ENCODE measurements around the gene PRSS3. TPM values are rescaled to one million over a fixed set of nuclear protein-coding genes. Genes with fewer than 3 reads are reported as not detected.
"Not testable (repeated sequence)": the region's sequence is repeated elsewhere in the genome, so short reads cannot be mapped to it uniquely, and the experiment has no call there.

PRSS3 gene
- total RNA-seq, 1 donor from 2014 or later, result 7.6 TPM

- Histone ChIP-seq H3K4me1 (no peaks in the 10 kb centered on the region), H3K4me3 (no peak overlapping the region), H3K36me3 (no peaks in the 10 kb centered on the region), H3K27me3 (no peaks in the 10 kb centered on the region), H3K27ac (no peak overlapping the region), H3K9me3 (no peaks in the 10 kb centered on the region)
- intact Hi-C loops (cut with DNase I), result no loop called here
- TF ChIP-seq POLR2AphosphoS5 (IDR thresholded peaks at IDR 0.05; ENCODE audit: insufficient read depth in 1 of 2, low read depth in 1 of 2), result no peak
- no peak for TF ChIP-seq CTCF (IDR thresholded peaks at IDR 0.05)
- TF ChIP-seq POLR2A (IDR thresholded peaks at IDR 0.05), result no peak
- no peak for DNase-seq (ENCODE audit: extremely low spot score in 2 of 2)
Measured at GRCh38 chr9:33787839-33788238, 7.5 kb upstream of the PRSS3 start.

- H3K27me3 ChIP-seq; H3K4me1 ChIP-seq; H3K27ac ChIP-seq; H3K4me3 ChIP-seq; H3K9me3 ChIP-seq; H3K36me3 ChIP-seq; intact Hi-C loops (cut with DNase I); DNase-seq (ENCODE audit: extremely low spot score in 2 of 2): not testable (repeated sequence)
Measured at GRCh38 chr9:33789429-33789828, 5.9 kb upstream of the PRSS3 start.

GRCh38 chr9:33791117-33791516 is 4.2 kb upstream of the PRSS3 start:
- no peak for TF ChIP-seq CTCF (IDR thresholded peaks at IDR 0.05)
- no peaks in the 10 kb centered on the region for H3K27me3 ChIP-seq
- DNase-seq (ENCODE audit: extremely low spot score in 2 of 2), result no peak

GRCh38 chr9:33793496-33793895 is 1.9 kb upstream of the PRSS3 start:
- H3K27ac ChIP-seq; DNase-seq (ENCODE audit: extremely low spot score in 2 of 2); H3K4me1 ChIP-seq; H3K4me3 ChIP-seq; H3K36me3 ChIP-seq; intact Hi-C loops (cut with DNase I); H3K27me3 ChIP-seq; H3K9me3 ChIP-seq: not testable (repeated sequence)

More at GRCh38 chr9:33791117-33791516, 4.2 kb upstream of the PRSS3 start:
- no peaks in the 10 kb centered on the region for H3K4me1 ChIP-seq
- no peak overlapping the region for H3K4me3 ChIP-seq
- no peaks in the 10 kb centered on the region for H3K36me3 ChIP-seq
- no peak overlapping the region for H3K27ac ChIP-seq
- no peaks in the 10 kb centered on the region for H3K9me3 ChIP-seq
- intact Hi-C loops (cut with DNase I), result no loop called here

- no peaks in the 10 kb centered on the region for H3K36me3 ChIP-seq
- H3K4me1 ChIP-seq, result no peaks in the 10 kb centered on the region
- TF ChIP-seq POLR2AphosphoS5 (IDR thresholded peaks at IDR 0.05; ENCODE audit: insufficient read depth in 1 of 2, low read depth in 1 of 2) (no peak), POLR2A (IDR thresholded peaks at IDR 0.05) (no peak), CTCF (IDR thresholded peaks at IDR 0.05) (no peak)
- H3K9me3 ChIP-seq, result no peaks in the 10 kb centered on the region
- no peak for DNase-seq (ENCODE audit: extremely low spot score in 2 of 2)
- no peaks in the 10 kb centered on the region for H3K27me3 ChIP-seq
- intact Hi-C loops (cut with DNase I), result no loop called here
- H3K4me3 ChIP-seq, result no peak overlapping the region
- no peak overlapping the region for H3K27ac ChIP-seq
Measured at GRCh38 chr9:33794560-33794959, 801 bp upstream of the PRSS3 start.

- no peak overlapping the region for H3K27ac ChIP-seq
Measured at GRCh38 chr9:33795819-33796218, 458 bp downstream of the PRSS3 start.

GRCh38 chr9:33796679-33797078 is 1.3 kb downstream of the PRSS3 start:
- H3K4me1 ChIP-seq; H3K27ac ChIP-seq; H3K27me3 ChIP-seq; H3K9me3 ChIP-seq; H3K4me3 ChIP-seq; DNase-seq (ENCODE audit: extremely low spot score in 2 of 2); intact Hi-C loops (cut with DNase I); H3K36me3 ChIP-seq: not testable (repeated sequence)

More at GRCh38 chr9:33795819-33796218, 458 bp downstream of the PRSS3 start:
- TF ChIP-seq POLR2AphosphoS5 (IDR thresholded peaks at IDR 0.05; ENCODE audit: insufficient read depth in 1 of 2, low read depth in 1 of 2) (no peak), POLR2A (IDR thresholded peaks at IDR 0.05) (no peak), CTCF (IDR thresholded peaks at IDR 0.05) (no peak)
- no peaks in the 10 kb centered on the region for H3K9me3 ChIP-seq
- intact Hi-C loops (cut with DNase I), result no loop called here
- no peaks in the 10 kb centered on the region for H3K36me3 ChIP-seq
- H3K4me1 ChIP-seq, result no peaks in the 10 kb centered on the region
- no peak for DNase-seq (ENCODE audit: extremely low spot score in 2 of 2)
- no peak overlapping the region for H3K4me3 ChIP-seq
- no peaks in the 10 kb centered on the region for H3K27me3 ChIP-seq
